B cell (primary cell): ENCODE data around the gene SPEM3. TPM values are rescaled to one million over a fixed set of nuclear protein-coding genes. Genes with fewer than 3 reads are reported as not detected.

ENCODE experiments used
- ATAC-seq: fragments of 200-7000 bp; cut with Tn5 transposase; one replicate; pipeline ENCODE4 v1.10.0; 2021; ENCODE audit warnings: low read depth, mild to moderate bottlenecking, moderate number of reproducible peaks, moderate library complexity
- CTCF ChIA-PET: fragments of 350-600 bp; sonication (Branson Sonifier 250); formaldehyde crosslinking; loops from one replicate; lab custom pipeline; 2021; ENCODE audit warnings: antibody characterized with exemption, inconsistent platforms; lab: Charles Lee
- POLR2A ChIA-PET: fragments of 350-600 bp; sonication (Branson Sonifier 250); formaldehyde crosslinking; loops from one replicate; lab custom pipeline; 2021; ENCODE audit warnings: antibody characterized with exemption; lab: Charles Lee
- DNase-seq: peaks from one replicate; pipeline ENCODE4 v3.0.0; 2013
- H2AFZ ChIP-seq: 2 replicates; pipeline ENCODE4 v1.6.1; 2012; ENCODE audit warnings: mild to moderate bottlenecking, low read depth, low read length; ENCODE audit not compliant: insufficient read depth, poor library complexity, severe bottlenecking
- H3K27ac ChIP-seq, 2 donors: 1 replicate in 1 of 2; 2 replicates in 1 of 2; pipeline ENCODE4 v1.5.1; 2012 to 2013; ENCODE audit warnings: low read length in 2 of 2, mild to moderate bottlenecking in 2 of 2, moderate library complexity in 1 of 2
- H3K27me3 ChIP-seq, 4 experiments: fragments of 200-600 bp in 1 of 4; sonication (generic) in 1 of 4; replicated peaks in 1 of 4; 1 replicate in 2 of 4; 2 replicates in 2 of 4; pipeline versions ENCODE4 v1.6.1 to v1.7.0; 2013 to 2016; ENCODE audit warnings: low read length in 3 of 4, mild to moderate bottlenecking in 2 of 4, mixed read lengths in 1 of 4, moderate library complexity in 1 of 4; ENCODE audit not compliant: insufficient read depth in 4 of 4, control insufficient read depth in 3 of 4; ENCODE audit errors: control extremely low read depth in 1 of 4
- H3K36me3 ChIP-seq, 2 experiments: replicated peaks in 1 of 2; 1 replicate in 1 of 2; 2 replicates in 1 of 2; pipeline versions ENCODE4 v1.6.1 to v1.7.1; 2013; ENCODE audit warnings: low read length in 1 of 2; ENCODE audit not compliant: insufficient read depth in 2 of 2, control insufficient read depth in 1 of 2; ENCODE audit errors: control extremely low read depth in 1 of 2, extremely low read depth in 1 of 2
- H3K4me1 ChIP-seq, 2 donors: fragments of 200-600 bp in 1 of 2; sonication (generic) in 1 of 2; 1 replicate in 1 of 2; 2 replicates in 1 of 2; pipeline versions ENCODE4 v1.5.1 to v1.6.1; 2013 to 2017; ENCODE audit warnings: low read length in 2 of 2; ENCODE audit not compliant: control insufficient read depth in 2 of 2, insufficient read depth in 2 of 2
- H3K4me2 ChIP-seq: replicated peaks from 2 replicates; pipeline ENCODE3; 2012; ENCODE audit warnings: mild to moderate bottlenecking, low read depth, low read length; ENCODE audit not compliant: poor library complexity, severe bottlenecking
- H3K4me3 ChIP-seq, 5 experiments: fragments of 200-600 bp in 1 of 5; sonication (generic) in 1 of 5; 1 replicate in 3 of 5; 2 replicates in 2 of 5; pipeline versions ENCODE4 v1.5.1 to v1.7.0; 2011 to 2016; ENCODE audit warnings: low read length in 4 of 5, mild to moderate bottlenecking in 4 of 5, low read depth in 2 of 5, control low read depth in 1 of 5, moderate library complexity in 1 of 5; ENCODE audit not compliant: insufficient read depth in 1 of 5; ENCODE audit errors: control extremely low read depth in 1 of 5, extremely low read depth in 1 of 5
- H3K79me2 ChIP-seq: fragments of 200-600 bp; sonication (generic); one replicate; pipeline ENCODE4 v1.6.0; 2016; ENCODE audit warnings: low read length; ENCODE audit not compliant: control insufficient read depth, insufficient read depth
- H3K9ac ChIP-seq: fragments of 200-600 bp; sonication (generic); 2 replicates; pipeline ENCODE4 v1.6.1; 2017; ENCODE audit warnings: mild to moderate bottlenecking, low read length, moderate library complexity
- H3K9me3 ChIP-seq, 3 donors: one replicate each; pipeline versions ENCODE4 v1.6.1 to v1.7.1; 2013; ENCODE audit warnings: low read length in 2 of 3; ENCODE audit not compliant: control insufficient read depth in 2 of 3, insufficient read depth in 1 of 3; ENCODE audit errors: control extremely low read depth in 1 of 3
- H4K20me1 ChIP-seq: 2 replicates; pipeline ENCODE4 v1.6.0; 2012; ENCODE audit warnings: mild to moderate bottlenecking, low read length; ENCODE audit not compliant: insufficient read depth, control insufficient read depth, poor library complexity, severe bottlenecking
- H3K27ac Mint-ChIP-seq: one replicate; pipeline ENCODE4 v1.8.0; 2021; ENCODE audit warnings: mixed read lengths
- H3K27me3 Mint-ChIP-seq: one replicate; pipeline ENCODE4 v1.8.0; 2021; ENCODE audit warnings: mixed read lengths
- H3K4me1 Mint-ChIP-seq: one replicate; pipeline ENCODE4 v1.8.0; 2021; ENCODE audit warnings: mixed read lengths
- H3K4me3 Mint-ChIP-seq: one replicate; pipeline ENCODE4 v1.8.0; 2021; ENCODE audit warnings: mixed read lengths
- H3K9me3 Mint-ChIP-seq: one replicate; pipeline ENCODE4 v1.8.0; 2022; ENCODE audit warnings: mixed read lengths; ENCODE audit not compliant: insufficient read depth
- CTCF ChIP-seq: fragments of 200-600 bp; IDR thresholded peaks from one replicate; pipeline ENCODE4 v1.8.0; 2022; ENCODE audit warnings: antibody characterized with exemption, mild to moderate bottlenecking
- EZH2 ChIP-seq: IDR thresholded peaks from 2 replicates; pipeline ENCODE4 v1.6.1; 2012; ENCODE audit warnings: borderline replicate concordance, low read depth, mild to moderate bottlenecking, moderate library complexity, low read length; ENCODE audit not compliant: insufficient read depth, poor library complexity, severe bottlenecking
- WGBS: methylation state at CpG from one replicate; pipeline ENCODE4 v1.1.5; 2013; ENCODE audit warnings: missing lambda C conversion rate; ENCODE audit not compliant: insufficient coverage; 5-methylcytosine and 5-hydroxymethylcytosine counted together
- intact Hi-C: fragments of 100-400 bp; cut with micrococcal nuclease; formaldehyde crosslinking; loops from one replicate; pipeline ENCODE4 v1.10.0; 2022
- polyA plus RNA-seq: library from polyadenylated mRNA; depleted of rRNA; stranded (reverse); fragments of >200 nt; gene quantifications from 2 replicates; pipeline ENCODE4 v1.2.3, GENCODE V29; 2012
- total RNA-seq, 2 donors: library from RNA; stranded (reverse); fragments of 120-200 nt in 1 of 2; gene quantifications; 1 replicate in 1 of 2; 2 replicates in 1 of 2; pipeline versions ENCODE4 v1.2.3 to v1.2.4, GENCODE V29; 2013 to 2022

The SPEM3 gene
- total and polyA plus RNA-seq, 2 donors (not counting 1 experiment from before 2014, with no cell fraction given), result not detected

DNA sequence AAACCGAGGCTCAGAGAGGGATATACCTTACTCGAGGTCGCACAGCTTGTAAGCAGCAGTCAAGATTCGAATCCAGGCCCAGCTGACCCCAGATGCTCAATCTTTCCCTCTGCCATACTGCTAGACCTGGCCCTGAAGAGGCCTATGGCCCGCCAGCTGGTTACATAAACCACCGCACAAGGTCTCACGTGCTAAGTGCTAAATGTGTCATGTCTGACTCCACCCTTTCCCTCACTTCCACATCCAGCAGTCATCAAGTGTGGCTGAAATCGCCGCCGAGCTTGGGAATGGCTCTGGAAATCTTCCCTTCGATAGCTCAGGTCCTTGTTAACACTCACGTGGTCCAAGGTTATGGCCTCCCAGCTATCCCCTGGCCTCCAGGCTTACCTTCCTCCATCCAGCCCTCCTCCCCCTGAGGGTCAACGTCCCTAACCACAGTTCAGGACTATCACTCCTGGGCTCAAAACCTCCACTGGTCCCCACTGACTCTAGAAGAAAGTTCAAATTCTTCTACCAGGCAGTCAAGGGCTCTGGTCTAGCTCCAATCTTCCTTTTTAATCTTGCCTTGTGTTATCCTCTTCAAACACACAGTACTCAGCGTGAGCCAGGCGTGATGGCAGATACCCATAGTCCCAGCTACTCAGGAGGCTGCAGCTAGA is 47.2 kb downstream of the SPEM3 start:
- 83% methylated on average over 15 of the region's 15 CpGs for WGBS
- TF ChIP-seq EZH2 (no peak), CTCF (no peak)
- no peak overlapping the region for H3K9ac ChIP-seq

DNA sequence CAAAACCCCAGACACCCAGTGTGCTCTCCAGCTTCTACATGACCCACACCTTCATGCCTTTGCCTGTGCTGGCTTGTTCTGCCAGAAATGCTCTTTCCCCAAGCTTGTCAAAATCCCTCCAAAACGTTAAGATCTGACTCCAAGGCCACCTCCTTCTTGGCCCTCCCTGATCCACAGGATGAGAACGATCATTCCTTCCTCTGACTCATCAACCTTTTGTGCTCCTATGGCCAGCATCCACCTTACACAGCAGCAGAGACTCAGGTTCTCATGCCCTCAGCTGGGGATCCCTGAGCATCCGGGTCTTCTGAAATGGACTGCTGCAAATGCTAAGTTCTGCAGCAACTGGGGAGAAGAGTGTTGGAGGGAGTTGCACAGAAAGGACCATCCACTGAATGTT is 47.8 kb downstream of the SPEM3 start:
- TF ChIP-seq EZH2 (no peak), CTCF (no peak)
- Histone ChIP-seq H3K9ac (no peak overlapping the region), H2AFZ (no peak overlapping the region)

More for the DNA sequence above, 47.2 kb downstream of the SPEM3 start:
- H3K79me2 ChIP-seq, result peaks cover 89% of the 10 kb centered on the region
- H3K9me3 ChIP-seq, result no peaks in the 10 kb centered on the region
- H3K4me2 ChIP-seq, result no peak overlapping the region
- Mint-ChIP-seq H3K27ac (peak overlapping the region; percentile 72), H3K9me3 (no peaks in the 10 kb centered on the region), H3K27me3 (no peaks in the 10 kb centered on the region), H3K4me3 (peak overlapping the region; percentile 51), H3K4me1 (peaks cover 55% of the 10 kb centered on the region)
- H3K27ac ChIP-seq, result peak overlapping the region in 1 of 2 donors; percentile 4
- ChIA-PET POLR2A (no interaction called here), CTCF (interaction anchor here (0.7 to 2.5 kb wide), 6 partner anchors 9 to 41 kb away, joined by 3 to 10 read pairs (median 4); partner anchors contain the start of gene TMEM102)
- ATAC-seq, result no peak
- H3K36me3 ChIP-seq, result peaks cover 0 to 3% of the 10 kb centered on the region in 2 experiments
- H3K4me1 ChIP-seq, result peaks cover 26 to 50% of the 10 kb centered on the region in 2 donors
- peaks cover 70% of the 10 kb centered on the region for H4K20me1 ChIP-seq
- H2AFZ ChIP-seq, result no peak overlapping the region
- DNase-seq, result no peak
- no peak overlapping the region for H3K4me3 ChIP-seq
- intact Hi-C loops, result no loop called here
- no peaks in the 10 kb centered on the region for H3K27me3 ChIP-seq

More for the DNA sequence above, 47.8 kb downstream of the SPEM3 start:
- Mint-ChIP-seq H3K4me3 (peak overlapping the region; percentile 51), H3K9me3 (no peaks in the 10 kb centered on the region), H3K27ac (peak overlapping the region; percentile 72), H3K4me1 (peaks cover 57% of the 10 kb centered on the region), H3K27me3 (no peaks in the 10 kb centered on the region)
- 70% methylated on average over 3 of the region's 3 CpGs for WGBS
- Histone ChIP-seq H4K20me1 (peaks cover 64% of the 10 kb centered on the region), H3K4me1 (peaks cover 26 to 46% of the 10 kb centered on the region in 2 donors), H3K79me2 (peaks cover 89% of the 10 kb centered on the region), H3K27me3 (no peaks in the 10 kb centered on the region), H3K4me3 (no peak overlapping the region), H3K9me3 (no peaks in the 10 kb centered on the region), H3K4me2 (no peak overlapping the region), H3K36me3 (peaks cover 0 to 2% of the 10 kb centered on the region in 2 experiments), H3K27ac (no peak overlapping the region)
- no peak for ATAC-seq
- no peak for DNase-seq
- intact Hi-C loops, result no loop called here
- CTCF ChIA-PET, result interaction anchor here (0.7 to 2.5 kb wide), 7 partner anchors 9 to 121 kb away, joined by 3 to 10 read pairs (median 3); no protein-coding TSS in a partner anchor
- POLR2A ChIA-PET, result interaction anchor here (0.7 kb wide), 1 partner anchor 10 kb away, joined by 3 read pairs; no protein-coding TSS in a partner anchor
